ENCODE data around the gene GRID1. TPM values are rescaled to one million over a fixed set of nuclear protein-coding genes. Genes with fewer than 3 reads are reported as not detected.

The GRID1 gene
- total RNA-seq, 1 donor from 2014 or later: 1.1 TPM

DNA sequence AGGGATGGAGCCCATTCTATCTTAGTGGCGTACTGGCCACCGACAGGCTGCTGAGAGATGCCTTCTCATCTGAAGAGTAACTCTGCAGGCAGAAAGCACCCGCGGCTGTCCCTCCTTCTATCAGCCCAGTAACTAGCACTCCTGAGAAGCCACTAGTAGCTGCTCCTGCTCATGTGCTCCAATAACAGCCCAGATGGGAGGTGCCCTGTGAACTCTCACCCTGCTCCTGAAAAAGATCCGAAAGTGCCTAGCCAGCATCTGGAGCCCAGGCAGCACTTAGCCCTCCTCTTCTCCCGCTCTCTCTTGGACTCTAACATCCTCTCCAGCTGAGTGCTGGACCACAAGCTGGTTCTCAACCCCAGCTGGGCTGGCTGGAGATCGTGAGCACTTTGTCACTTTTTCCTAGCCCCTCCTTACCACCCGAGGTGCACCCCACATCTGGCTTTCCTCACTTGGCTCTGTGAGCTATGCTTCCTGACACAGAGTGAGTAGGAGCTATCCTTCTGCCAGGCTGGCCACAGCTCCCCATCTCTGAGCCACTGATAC lies 239.2 kb downstream of the GRID1 start:
- H3K27me3 Mint-ChIP-seq (ENCODE audit: low read depth): no peaks in the 10 kb centered on the region
- peak overlapping the region; percentile 83 for H3K27ac Mint-ChIP-seq (ENCODE audit: unreplicated experiment)
- H3K4me1 Mint-ChIP-seq: no peaks in the 10 kb centered on the region
- no peak overlapping the region for H3K4me3 Mint-ChIP-seq
- peaks cover 5% of the 10 kb centered on the region for H3K9me3 Mint-ChIP-seq
- DNase-seq (ENCODE audit: low read depth, low spot score): no peak
- TF ChIP-seq, protein P1, sequence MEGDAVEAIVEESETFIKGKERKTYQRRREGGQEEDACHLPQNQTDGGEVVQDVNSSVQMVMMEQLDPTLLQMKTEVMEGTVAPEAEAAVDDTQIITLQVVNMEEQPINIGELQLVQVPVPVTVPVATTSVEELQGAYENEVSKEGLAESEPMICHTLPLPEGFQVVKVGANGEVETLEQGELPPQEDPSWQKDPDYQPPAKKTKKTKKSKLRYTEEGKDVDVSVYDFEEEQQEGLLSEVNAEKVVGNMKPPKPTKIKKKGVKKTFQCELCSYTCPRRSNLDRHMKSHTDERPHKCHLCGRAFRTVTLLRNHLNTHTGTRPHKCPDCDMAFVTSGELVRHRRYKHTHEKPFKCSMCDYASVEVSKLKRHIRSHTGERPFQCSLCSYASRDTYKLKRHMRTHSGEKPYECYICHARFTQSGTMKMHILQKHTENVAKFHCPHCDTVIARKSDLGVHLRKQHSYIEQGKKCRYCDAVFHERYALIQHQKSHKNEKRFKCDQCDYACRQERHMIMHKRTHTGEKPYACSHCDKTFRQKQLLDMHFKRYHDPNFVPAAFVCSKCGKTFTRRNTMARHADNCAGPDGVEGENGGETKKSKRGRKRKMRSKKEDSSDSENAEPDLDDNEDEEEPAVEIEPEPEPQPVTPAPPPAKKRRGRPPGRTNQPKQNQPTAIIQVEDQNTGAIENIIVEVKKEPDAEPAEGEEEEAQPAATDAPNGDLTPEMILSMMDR (conservative IDR thresholded peaks at IDR 0.05): no peak
- no peaks in the 10 kb centered on the region for H3K36me3 Mint-ChIP-seq (ENCODE audit: low read depth)

DNA sequence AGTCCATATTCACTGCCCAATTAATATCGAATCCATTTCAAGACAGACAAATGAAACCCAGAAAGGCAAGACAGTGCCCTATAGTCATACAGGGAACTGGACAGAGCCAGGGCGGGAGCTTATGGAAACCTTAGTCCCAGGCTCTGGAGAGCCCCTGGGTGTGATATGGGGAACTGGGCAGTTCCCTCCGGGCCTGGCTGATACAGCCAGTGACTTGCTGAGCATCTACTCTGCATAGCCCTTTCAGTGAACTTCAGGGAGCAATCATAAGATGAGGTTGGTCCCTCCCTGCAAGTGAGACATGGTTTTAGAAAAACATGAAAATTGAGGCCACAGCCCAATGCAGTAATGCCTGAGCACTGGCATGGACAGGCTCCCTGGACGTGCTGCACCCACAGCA lies 241.9 kb downstream of the GRID1 start:
- Mint-ChIP-seq H3K9me3 (no peaks in the 10 kb centered on the region), H3K27ac (ENCODE audit: unreplicated experiment) (no peak overlapping the region), H3K36me3 (ENCODE audit: low read depth) (no peaks in the 10 kb centered on the region), H3K4me1 (no peaks in the 10 kb centered on the region), H3K4me3 (no peak overlapping the region), H3K27me3 (ENCODE audit: low read depth) (no peaks in the 10 kb centered on the region)
- TF ChIP-seq, protein P1 (conservative IDR thresholded peaks at IDR 0.05): no peak
- no peak for DNase-seq (ENCODE audit: low read depth, low spot score)

DNA sequence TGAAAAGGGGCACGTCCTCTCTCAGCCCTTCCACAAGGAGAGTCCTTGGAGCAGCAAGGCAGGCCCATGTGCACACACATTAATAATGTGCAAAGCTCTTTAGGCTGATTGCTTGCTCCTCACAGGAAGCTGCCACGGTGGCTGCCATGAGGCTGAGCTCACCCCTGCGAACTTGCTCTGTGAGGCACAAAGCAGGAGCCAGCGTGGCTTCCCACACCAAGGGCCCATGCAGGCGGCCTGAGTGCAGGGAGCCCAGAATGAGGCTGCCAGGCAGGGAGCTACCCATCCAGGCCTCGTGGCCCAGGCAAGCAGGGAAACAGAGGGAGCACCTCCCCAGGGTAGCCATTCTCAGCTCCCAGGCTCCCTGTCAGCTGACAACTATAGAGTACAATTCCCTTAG lies 242.9 kb downstream of the GRID1 start:
- no peak overlapping the region for H3K27ac Mint-ChIP-seq (ENCODE audit: unreplicated experiment)
- H3K36me3 Mint-ChIP-seq (ENCODE audit: low read depth): no peaks in the 10 kb centered on the region
- H3K4me3 Mint-ChIP-seq: no peak overlapping the region
- H3K27me3 Mint-ChIP-seq (ENCODE audit: low read depth): no peaks in the 10 kb centered on the region
- no peak for DNase-seq (ENCODE audit: low read depth, low spot score)
- TF ChIP-seq, protein P1 (conservative IDR thresholded peaks at IDR 0.05): no peak
- H3K4me1 Mint-ChIP-seq: no peaks in the 10 kb centered on the region
- no peaks in the 10 kb centered on the region for H3K9me3 Mint-ChIP-seq

DNA sequence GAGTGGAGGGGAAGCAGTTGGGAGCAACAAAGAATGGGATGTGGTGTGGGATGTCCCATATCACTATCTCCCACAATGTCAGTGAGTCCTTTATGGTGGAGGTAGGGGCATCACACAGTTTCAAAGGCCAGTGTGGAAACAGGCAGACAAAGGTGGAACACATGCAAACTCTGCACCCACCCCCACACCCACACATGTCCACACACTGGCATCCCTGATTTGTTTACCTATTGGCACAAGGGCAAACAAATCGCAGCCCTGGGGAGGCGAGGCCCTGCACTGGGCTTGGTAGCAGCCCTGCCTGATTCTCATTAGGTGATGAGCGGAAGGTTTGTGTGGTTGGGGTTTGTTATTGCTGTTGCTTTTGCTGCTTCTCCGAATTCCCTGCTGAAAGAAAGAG lies 243.3 kb downstream of the GRID1 start:
- no peak overlapping the region for H3K27ac Mint-ChIP-seq (ENCODE audit: unreplicated experiment)
- no peaks in the 10 kb centered on the region for H3K4me1 Mint-ChIP-seq
- no peaks in the 10 kb centered on the region for H3K27me3 Mint-ChIP-seq (ENCODE audit: low read depth)

DNA sequence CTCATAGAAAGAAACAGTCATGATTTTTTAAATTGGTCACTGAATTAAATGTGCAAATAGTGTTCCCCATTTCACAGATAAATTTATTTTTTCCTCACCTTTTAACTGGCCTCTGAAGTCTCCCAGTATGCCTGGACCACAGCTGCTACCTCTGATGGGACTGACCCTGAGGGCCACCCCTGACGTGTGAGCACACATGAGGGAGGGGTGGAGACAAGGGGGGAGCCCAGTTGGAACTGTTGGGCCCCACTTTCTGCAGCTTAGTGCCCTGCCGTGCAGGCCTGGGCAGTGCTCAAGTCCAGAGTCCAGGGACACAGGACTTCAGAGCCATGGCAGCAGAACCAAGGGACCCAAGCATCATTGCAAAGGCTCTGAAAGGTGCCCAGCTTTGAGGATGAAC lies 243.9 kb downstream of the GRID1 start:
- H3K4me3 Mint-ChIP-seq: no peak overlapping the region
- no peak overlapping the region for H3K27ac Mint-ChIP-seq (ENCODE audit: unreplicated experiment)
- H3K27me3 Mint-ChIP-seq (ENCODE audit: low read depth): no peaks in the 10 kb centered on the region
- H3K36me3 Mint-ChIP-seq (ENCODE audit: low read depth): no peaks in the 10 kb centered on the region
- DNase-seq (ENCODE audit: low read depth, low spot score): no peak
- no peaks in the 10 kb centered on the region for H3K9me3 Mint-ChIP-seq
- TF ChIP-seq, protein P1 (conservative IDR thresholded peaks at IDR 0.05): no peak
- H3K4me1 Mint-ChIP-seq: no peaks in the 10 kb centered on the region

More for the DNA sequence above, 243.3 kb downstream of the GRID1 start:
- Mint-ChIP-seq H3K4me3 (no peak overlapping the region), H3K9me3 (no peaks in the 10 kb centered on the region), H3K36me3 (ENCODE audit: low read depth) (no peaks in the 10 kb centered on the region)
- DNase-seq (ENCODE audit: low read depth, low spot score): no peak
- TF ChIP-seq, protein P1 (conservative IDR thresholded peaks at IDR 0.05): no peak

All from neural crest cell (in vitro differentiated cells).